Liver (tissue), 3 donors: ENCODE data around the gene MSI2.

ENCODE experiments used
- CTCF ChIP-seq: fragments of 150-350 bp; IDR thresholded peaks from 2 replicates; pipeline ENCODE4 v1.5.1; 2017; ENCODE audit warnings: improper control_type of control experiment, low read depth, low read length; ENCODE audit not compliant: missing input control
- EGR1 ChIP-seq, 2 donors: IDR thresholded peaks; 2 replicates each; pipeline ENCODE4 v1.6.1; 2016 to 2018; ENCODE audit warnings: antibody characterized with exemption in 2 of 2, low read depth in 2 of 2
- FOXA1 ChIP-seq: IDR thresholded peaks from 2 replicates; pipeline ENCODE4 v1.6.1; 2016; ENCODE audit warnings: antibody characterized with exemption
- GABPA ChIP-seq, 2 donors: IDR thresholded peaks in 1 of 2; conservative IDR thresholded peaks in 1 of 2; 2 replicates each; pipeline ENCODE4 v1.6.1; 2016; ENCODE audit warnings: antibody characterized with exemption in 2 of 2, mild to moderate bottlenecking in 1 of 2, moderate library complexity in 1 of 2
- HNF4G ChIP-seq: IDR thresholded peaks from 2 replicates; pipeline ENCODE4 v1.6.1; 2016; ENCODE audit warnings: antibody characterized with exemption
- JUND ChIP-seq, 2 donors: IDR thresholded peaks; 2 replicates each; pipeline ENCODE4 v1.6.1; 2016; ENCODE audit warnings: antibody characterized with exemption in 2 of 2
- MAX ChIP-seq: IDR thresholded peaks from 2 replicates; pipeline ENCODE4 v1.6.1; 2016; ENCODE audit warnings: antibody characterized with exemption
- RAD21 ChIP-seq, 2 donors: IDR thresholded peaks; 2 replicates each; pipeline ENCODE4 v1.6.1; 2016; ENCODE audit warnings: antibody characterized with exemption in 2 of 2, mild to moderate bottlenecking in 2 of 2
- TAF1 ChIP-seq: conservative IDR thresholded peaks from 2 replicates; pipeline ENCODE4 v1.6.1; 2016; ENCODE audit warnings: antibody characterized with exemption, mild to moderate bottlenecking
- TF ChIP-seq, protein P1 (sequence below): IDR thresholded peaks from 2 replicates; pipeline ENCODE4 v1.6.1; 2016; ENCODE audit warnings: antibody characterized with exemption, mild to moderate bottlenecking
- donor health status: healthy.
- donor health status: healthy.

- TF ChIP-seq CTCF (no peak), GABPA (IDR thresholded peaks at IDR 0.05 in 1 of 2, conservative IDR thresholded peaks at IDR 0.05 in 1 of 2) (no peak), HNF4G (no peak), RAD21 (IDR thresholded peaks at IDR 0.05) (no peak), JUND (IDR thresholded peaks at IDR 0.05) (no peak), EGR1 (IDR thresholded peaks at IDR 0.05; ENCODE audit: low read depth in 2 of 2) (no peak), FOXA1 (no peak), MAX (no peak), TAF1 (no peak)
- TF ChIP-seq, protein P1, sequence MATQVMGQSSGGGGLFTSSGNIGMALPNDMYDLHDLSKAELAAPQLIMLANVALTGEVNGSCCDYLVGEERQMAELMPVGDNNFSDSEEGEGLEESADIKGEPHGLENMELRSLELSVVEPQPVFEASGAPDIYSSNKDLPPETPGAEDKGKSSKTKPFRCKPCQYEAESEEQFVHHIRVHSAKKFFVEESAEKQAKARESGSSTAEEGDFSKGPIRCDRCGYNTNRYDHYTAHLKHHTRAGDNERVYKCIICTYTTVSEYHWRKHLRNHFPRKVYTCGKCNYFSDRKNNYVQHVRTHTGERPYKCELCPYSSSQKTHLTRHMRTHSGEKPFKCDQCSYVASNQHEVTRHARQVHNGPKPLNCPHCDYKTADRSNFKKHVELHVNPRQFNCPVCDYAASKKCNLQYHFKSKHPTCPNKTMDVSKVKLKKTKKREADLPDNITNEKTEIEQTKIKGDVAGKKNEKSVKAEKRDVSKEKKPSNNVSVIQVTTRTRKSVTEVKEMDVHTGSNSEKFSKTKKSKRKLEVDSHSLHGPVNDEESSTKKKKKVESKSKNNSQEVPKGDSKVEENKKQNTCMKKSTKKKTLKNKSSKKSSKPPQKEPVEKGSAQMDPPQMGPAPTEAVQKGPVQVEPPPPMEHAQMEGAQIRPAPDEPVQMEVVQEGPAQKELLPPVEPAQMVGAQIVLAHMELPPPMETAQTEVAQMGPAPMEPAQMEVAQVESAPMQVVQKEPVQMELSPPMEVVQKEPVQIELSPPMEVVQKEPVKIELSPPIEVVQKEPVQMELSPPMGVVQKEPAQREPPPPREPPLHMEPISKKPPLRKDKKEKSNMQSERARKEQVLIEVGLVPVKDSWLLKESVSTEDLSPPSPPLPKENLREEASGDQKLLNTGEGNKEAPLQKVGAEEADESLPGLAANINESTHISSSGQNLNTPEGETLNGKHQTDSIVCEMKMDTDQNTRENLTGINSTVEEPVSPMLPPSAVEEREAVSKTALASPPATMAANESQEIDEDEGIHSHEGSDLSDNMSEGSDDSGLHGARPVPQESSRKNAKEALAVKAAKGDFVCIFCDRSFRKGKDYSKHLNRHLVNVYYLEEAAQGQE, result no peak
These were observed 262.6 kb downstream of the MSI2 start for GRCh38 chr17:57518587-57519581.
